ENCODE results near the gene ERC1.

DNA sequence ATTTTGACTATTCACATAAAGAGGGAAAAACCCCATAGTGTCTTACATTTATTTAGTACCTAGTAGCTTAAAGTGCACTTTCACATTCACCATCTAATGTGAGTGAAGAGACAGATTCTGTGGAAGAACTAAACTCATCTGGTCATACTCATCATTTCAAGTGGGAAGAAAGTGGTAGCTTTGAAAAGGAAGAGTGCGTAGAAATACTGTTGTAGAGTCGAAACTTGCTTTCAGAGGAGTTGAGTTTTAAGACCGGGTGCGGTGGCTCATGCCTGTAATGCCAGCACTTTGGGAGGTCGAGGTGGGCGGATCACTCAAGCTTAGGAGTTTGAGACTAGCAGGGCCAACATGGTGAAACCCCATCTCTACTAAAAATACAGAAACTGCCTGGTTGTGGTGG lies 222.2 kb downstream of the ERC1 start:
- TF ChIP-seq CTCF (tag by site-specific recombination; IDR thresholded peaks at IDR 0.05) (no peak), ZNF777 (tag by site-specific recombination; IDR thresholded peaks at IDR 0.05; ENCODE audit: borderline replicate concordance) (no peak), ZNF274 (IDR thresholded peaks at IDR 0.05; ENCODE audit: low read length) (no peak), ZNF274 (tag by site-specific recombination; IDR thresholded peaks at IDR 0.05; ENCODE audit: borderline replicate concordance) (no peak), ZNF501 (tag by site-specific recombination; IDR thresholded peaks at IDR 0.05) (no peak), GLI4 (tag by site-specific recombination; IDR thresholded peaks at IDR 0.05) (no peak), ZNF19 (tag by site-specific recombination; IDR thresholded peaks at IDR 0.05; ENCODE audit: low read depth) (no peak), MEIS1 (CRISPR knock-in tag; IDR thresholded peaks at IDR 0.05; ENCODE audit: borderline replicate concordance) (no peak), ZNF335 (tag by site-specific recombination; conservative IDR thresholded peaks at IDR 0.05) (no peak), ZNF184 (tag by site-specific recombination; IDR thresholded peaks at IDR 0.05) (no peak), ZNF114 (tag by site-specific recombination; IDR thresholded peaks at IDR 0.05) (no peak), ZNF837 (tag by site-specific recombination; IDR thresholded peaks at IDR 0.05) (no peak)
- TF ChIP-seq, protein P1, sequence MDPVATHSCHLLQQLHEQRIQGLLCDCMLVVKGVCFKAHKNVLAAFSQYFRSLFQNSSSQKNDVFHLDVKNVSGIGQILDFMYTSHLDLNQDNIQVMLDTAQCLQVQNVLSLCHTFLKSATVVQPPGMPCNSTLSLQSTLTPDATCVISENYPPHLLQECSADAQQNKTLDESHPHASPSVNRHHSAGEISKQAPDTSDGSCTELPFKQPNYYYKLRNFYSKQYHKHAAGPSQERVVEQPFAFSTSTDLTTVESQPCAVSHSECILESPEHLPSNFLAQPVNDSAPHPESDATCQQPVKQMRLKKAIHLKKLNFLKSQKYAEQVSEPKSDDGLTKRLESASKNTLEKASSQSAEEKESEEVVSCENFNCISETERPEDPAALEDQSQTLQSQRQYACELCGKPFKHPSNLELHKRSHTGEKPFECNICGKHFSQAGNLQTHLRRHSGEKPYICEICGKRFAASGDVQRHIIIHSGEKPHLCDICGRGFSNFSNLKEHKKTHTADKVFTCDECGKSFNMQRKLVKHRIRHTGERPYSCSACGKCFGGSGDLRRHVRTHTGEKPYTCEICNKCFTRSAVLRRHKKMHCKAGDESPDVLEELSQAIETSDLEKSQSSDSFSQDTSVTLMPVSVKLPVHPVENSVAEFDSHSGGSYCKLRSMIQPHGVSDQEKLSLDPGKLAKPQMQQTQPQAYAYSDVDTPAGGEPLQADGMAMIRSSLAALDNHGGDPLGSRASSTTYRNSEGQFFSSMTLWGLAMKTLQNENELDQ (tag by site-specific recombination; IDR thresholded peaks at IDR 0.05; ENCODE audit: low read depth): no peak
- TF ChIP-seq, protein P2, sequence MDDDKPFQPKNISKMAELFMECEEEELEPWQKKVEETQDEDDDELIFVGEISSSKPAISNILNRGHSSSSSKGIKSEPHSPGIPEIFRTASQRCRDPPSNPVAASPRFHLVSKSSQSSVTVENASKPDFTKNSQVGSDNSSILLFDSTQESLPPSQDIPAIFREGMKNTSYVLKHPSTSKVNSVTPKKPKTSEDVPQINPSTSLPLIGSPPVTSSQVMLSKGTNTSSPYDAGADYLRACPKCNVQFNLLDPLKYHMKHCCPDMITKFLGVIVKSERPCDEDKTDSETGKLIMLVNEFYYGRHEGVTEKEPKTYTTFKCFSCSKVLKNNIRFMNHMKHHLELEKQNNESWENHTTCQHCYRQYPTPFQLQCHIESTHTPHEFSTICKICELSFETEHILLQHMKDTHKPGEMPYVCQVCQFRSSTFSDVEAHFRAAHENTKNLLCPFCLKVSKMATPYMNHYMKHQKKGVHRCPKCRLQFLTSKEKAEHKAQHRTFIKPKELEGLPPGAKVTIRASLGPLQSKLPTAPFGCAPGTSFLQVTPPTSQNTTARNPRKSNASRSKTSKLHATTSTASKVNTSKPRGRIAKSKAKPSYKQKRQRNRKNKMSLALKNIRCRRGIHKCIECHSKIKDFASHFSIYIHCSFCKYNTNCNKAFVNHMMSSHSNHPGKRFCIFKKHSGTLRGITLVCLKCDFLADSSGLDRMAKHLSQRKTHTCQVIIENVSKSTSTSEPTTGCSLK (tag by site-specific recombination; IDR thresholded peaks at IDR 0.05): no peak
